CD4-positive, alpha-beta T cell (primary cell): Measurements from ENCODE around the gene CHPF2. TPM values are rescaled to one million over a fixed set of nuclear protein-coding genes. Genes with fewer than 3 reads are reported as not detected.

Experiments
- ATAC-seq: fragments of 200-7000 bp; cut with Tn5 transposase; one replicate; pipeline ENCODE4 v1.10.0; 2022; ENCODE audit warnings: mild to moderate bottlenecking; ENCODE audit not compliant: poor library complexity
- CTCF ChIA-PET: fragments of 350-600 bp; sonication (Branson Sonifier 250); formaldehyde crosslinking; loops from one replicate; lab custom pipeline; 2021; ENCODE audit warnings: antibody characterized with exemption, inconsistent platforms; lab: Charles Lee
- POLR2A ChIA-PET: fragments of 350-600 bp; sonication (Branson Sonifier 250); formaldehyde crosslinking; loops from one replicate; lab custom pipeline; 2021; ENCODE audit warnings: antibody characterized with exemption, inconsistent platforms; lab: Charles Lee
- DNase-seq, 14 experiments: peaks; one replicate each; pipeline ENCODE4 v3.0.0-alpha.2; 2013 to 2020; ENCODE audit warnings: mixed read lengths in 2 of 14
- H3K27ac ChIP-seq, 2 donors: one replicate each; pipeline versions ENCODE4 v1.5.1 to v1.7.0; 2013; ENCODE audit warnings: low read length in 2 of 2, low read depth in 1 of 2, mild to moderate bottlenecking in 1 of 2
- H3K27me3 ChIP-seq, 2 experiments: 1 replicate in 1 of 2; 2 replicates in 1 of 2; pipeline versions ENCODE4 v1.6.1 to v1.7.0; 2013; ENCODE audit warnings: low read length in 2 of 2, control low read depth in 1 of 2, mild to moderate bottlenecking in 1 of 2, moderate library complexity in 1 of 2; ENCODE audit not compliant: insufficient read depth in 2 of 2, control insufficient read depth in 1 of 2
- H3K36me3 ChIP-seq: one replicate; pipeline ENCODE4 v1.6.1; 2013; ENCODE audit warnings: low read length, control low read depth; ENCODE audit not compliant: insufficient read depth
- H3K4me1 ChIP-seq: one replicate; pipeline ENCODE4 v1.6.1; 2013; ENCODE audit warnings: low read length, control low read depth; ENCODE audit not compliant: insufficient read depth
- H3K4me3 ChIP-seq: one replicate; pipeline ENCODE4 v1.5.1; 2013; ENCODE audit warnings: mild to moderate bottlenecking, low read length, moderate library complexity
- H3K9me3 ChIP-seq, 2 experiments: 1 replicate in 1 of 2; 2 replicates in 1 of 2; pipeline versions ENCODE4 v1.6.1 to v1.7.0; 2013; ENCODE audit warnings: low read length in 2 of 2, mild to moderate bottlenecking in 2 of 2, control low read depth in 1 of 2, moderate library complexity in 1 of 2; ENCODE audit not compliant: control insufficient read depth in 1 of 2, insufficient read depth in 1 of 2
- H3K27ac Mint-ChIP-seq: one replicate; pipeline ENCODE4 v1.8.0; 2020; ENCODE audit warnings: mixed read lengths
- H3K27me3 Mint-ChIP-seq: one replicate; pipeline ENCODE4 v1.8.0; 2021; ENCODE audit warnings: mixed read lengths
- H3K36me3 Mint-ChIP-seq: one replicate; pipeline ENCODE4 v1.8.0; 2021; ENCODE audit warnings: low read depth, mixed read lengths
- H3K4me1 Mint-ChIP-seq: one replicate; pipeline ENCODE4 v1.8.0; 2021; ENCODE audit warnings: low read depth, mixed read lengths
- H3K4me3 Mint-ChIP-seq: one replicate; pipeline ENCODE4 v1.8.0; 2020; ENCODE audit warnings: mild to moderate bottlenecking, mixed read lengths
- H3K9me3 Mint-ChIP-seq: one replicate; pipeline ENCODE4 v1.8.0; 2020; ENCODE audit warnings: mixed read lengths
- intact Hi-C, 2 experiments: fragments of 100-400 bp; cut with DNase I in 1 of 2; cut with micrococcal nuclease in 1 of 2; formaldehyde crosslinking; loops; one replicate each; pipeline versions ENCODE4 v1.15.1 to v1.9.0; 2023 to 2025; cut with DNase I, micrococcal nuclease
- total RNA-seq, 174 experiments: library from RNA in 2 of 174; stranded (reverse) in 2 of 174; gene quantifications; one replicate each; pipeline ENCODE4 v1.2.3 and lab custom pipeline; 2021 to 2026
- TF ChIP-seq, protein P1 (sequence below): fragments of 200-600 bp; IDR thresholded peaks from one replicate; pipeline ENCODE4 v1.8.0; 2022; ENCODE audit warnings: antibody characterized with exemption, mild to moderate bottlenecking

CHPF2 gene
- total RNA-seq, 2 experiments from 2014 or later = 29.6 to 30.5 TPM

DNA sequence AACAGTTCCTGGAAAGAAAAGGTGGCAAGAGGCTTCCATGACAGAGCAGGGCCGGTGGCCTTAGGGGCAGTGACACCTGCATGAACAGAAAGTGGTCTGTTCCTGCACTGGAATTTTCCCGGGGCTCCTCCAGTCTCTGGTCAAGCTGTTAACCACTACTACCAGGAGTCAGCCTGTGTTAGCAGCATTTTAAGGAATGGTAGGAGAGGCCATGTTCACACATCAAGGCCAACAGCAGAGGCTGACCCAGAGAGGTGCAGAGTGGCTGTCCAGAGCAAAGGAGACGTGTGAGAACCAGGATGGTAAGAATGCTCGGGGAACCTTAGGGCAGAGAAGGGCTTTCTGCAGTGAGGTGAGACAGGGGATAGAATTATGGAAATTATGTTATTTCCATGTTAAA, 30.5 kb upstream of the CHPF2 start:
- no peaks in the 10 kb centered on the region for H3K9me3 Mint-ChIP-seq
- intact Hi-C loops = no loop called here
- CTCF ChIA-PET = no interaction called here

DNA sequence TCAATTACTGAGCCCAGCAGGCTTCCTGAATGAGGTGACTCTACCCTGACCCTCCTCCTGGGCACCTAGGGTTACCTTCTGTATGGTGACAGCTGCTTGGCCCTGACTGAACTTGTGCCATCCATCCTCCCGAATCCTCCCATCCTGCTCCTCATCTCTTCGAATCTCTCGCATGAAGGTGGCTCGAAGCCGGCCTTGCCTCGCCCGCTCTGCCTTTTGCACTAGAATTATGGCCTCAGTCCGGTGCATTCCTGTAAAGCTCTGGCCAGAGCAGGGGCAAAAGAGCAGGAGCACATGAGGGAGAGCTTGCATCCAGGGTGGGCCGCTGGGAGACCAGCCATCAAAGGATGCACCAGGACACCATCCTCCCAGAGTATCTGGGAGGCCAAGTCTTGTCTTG, 29.4 kb upstream of the CHPF2 start:
- intact Hi-C loops = no loop called here
- Mint-ChIP-seq H3K27ac (no peak overlapping the region), H3K36me3 (no peaks in the 10 kb centered on the region), H3K4me1 (peaks cover 19% of the 10 kb centered on the region), H3K4me3 (no peak overlapping the region), H3K9me3 (no peaks in the 10 kb centered on the region), H3K27me3 (no peaks in the 10 kb centered on the region)
- DNase-seq (no peak), ATAC-seq (no peak)
- POLR2A ChIA-PET = no interaction called here
- Histone ChIP-seq H3K4me3 (no peak overlapping the region), H3K4me1 (peaks cover 35% of the 10 kb centered on the region), H3K36me3 (no peaks in the 10 kb centered on the region), H3K27ac (no peak overlapping the region), H3K9me3 (no peaks in the 10 kb centered on the region), H3K27me3 (no peaks in the 10 kb centered on the region)
- TF ChIP-seq, protein P1, sequence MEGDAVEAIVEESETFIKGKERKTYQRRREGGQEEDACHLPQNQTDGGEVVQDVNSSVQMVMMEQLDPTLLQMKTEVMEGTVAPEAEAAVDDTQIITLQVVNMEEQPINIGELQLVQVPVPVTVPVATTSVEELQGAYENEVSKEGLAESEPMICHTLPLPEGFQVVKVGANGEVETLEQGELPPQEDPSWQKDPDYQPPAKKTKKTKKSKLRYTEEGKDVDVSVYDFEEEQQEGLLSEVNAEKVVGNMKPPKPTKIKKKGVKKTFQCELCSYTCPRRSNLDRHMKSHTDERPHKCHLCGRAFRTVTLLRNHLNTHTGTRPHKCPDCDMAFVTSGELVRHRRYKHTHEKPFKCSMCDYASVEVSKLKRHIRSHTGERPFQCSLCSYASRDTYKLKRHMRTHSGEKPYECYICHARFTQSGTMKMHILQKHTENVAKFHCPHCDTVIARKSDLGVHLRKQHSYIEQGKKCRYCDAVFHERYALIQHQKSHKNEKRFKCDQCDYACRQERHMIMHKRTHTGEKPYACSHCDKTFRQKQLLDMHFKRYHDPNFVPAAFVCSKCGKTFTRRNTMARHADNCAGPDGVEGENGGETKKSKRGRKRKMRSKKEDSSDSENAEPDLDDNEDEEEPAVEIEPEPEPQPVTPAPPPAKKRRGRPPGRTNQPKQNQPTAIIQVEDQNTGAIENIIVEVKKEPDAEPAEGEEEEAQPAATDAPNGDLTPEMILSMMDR = no peak
- CTCF ChIA-PET = interaction anchor here (0.6 kb wide), 1 partner anchor 112 kb away, joined by 3 read pairs; no protein-coding TSS in a partner anchor

More for the DNA sequence above, 30.5 kb upstream of the CHPF2 start:
- ATAC-seq (no peak), DNase-seq (no peak)
- Histone ChIP-seq H3K9me3 (no peaks in the 10 kb centered on the region), H3K4me3 (no peak overlapping the region), H3K36me3 (no peaks in the 10 kb centered on the region), H3K4me1 (peaks cover 24% of the 10 kb centered on the region), H3K27me3 (no peaks in the 10 kb centered on the region), H3K27ac (no peak overlapping the region)
- H3K36me3 Mint-ChIP-seq = no peaks in the 10 kb centered on the region
- TF ChIP-seq, protein P1 = no peak
- POLR2A ChIA-PET = no interaction called here
- no peak overlapping the region for H3K4me3 Mint-ChIP-seq
- no peaks in the 10 kb centered on the region for H3K27me3 Mint-ChIP-seq
- H3K4me1 Mint-ChIP-seq = peaks cover 8% of the 10 kb centered on the region
- H3K27ac Mint-ChIP-seq = no peak overlapping the region

DNA sequence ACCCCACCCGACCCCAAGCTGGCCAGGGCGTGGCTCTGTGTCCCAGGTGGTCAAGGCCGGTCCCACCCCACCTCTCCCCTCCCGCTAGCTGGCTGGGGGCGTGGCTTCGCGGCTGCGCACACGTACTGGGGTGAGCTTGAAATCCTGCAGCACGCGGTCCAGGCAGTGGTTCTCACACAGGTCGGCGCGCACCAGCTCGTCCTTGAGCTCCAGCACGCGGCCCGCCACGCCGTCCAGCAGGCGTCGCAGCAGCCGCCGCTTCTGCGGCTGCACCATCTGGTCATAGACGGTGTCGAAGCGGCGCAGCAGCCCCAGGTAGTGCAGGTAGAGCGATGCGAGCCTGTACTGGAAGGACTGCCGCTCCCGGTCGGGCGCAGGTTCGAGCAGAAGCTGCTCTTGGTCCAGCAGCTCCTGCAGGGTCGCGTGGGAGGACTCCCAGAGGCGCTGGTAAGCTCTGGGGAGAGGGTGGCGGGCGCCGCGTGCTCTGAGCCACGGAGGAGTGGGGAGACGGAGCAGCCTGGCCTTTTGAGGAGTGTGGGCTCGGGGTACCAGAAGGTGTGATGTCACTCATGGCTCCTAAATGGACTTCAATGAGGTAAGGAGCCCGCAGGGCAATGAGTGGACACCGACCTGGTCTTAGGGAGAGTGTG, 27.8 kb upstream of the CHPF2 start:
- Histone ChIP-seq H3K4me1 (peaks cover 51% of the 10 kb centered on the region), H3K9me3 (no peaks in the 10 kb centered on the region), H3K36me3 (no peaks in the 10 kb centered on the region), H3K27ac (no peak overlapping the region), H3K27me3 (no peaks in the 10 kb centered on the region), H3K4me3 (no peak overlapping the region)
- peak in 1 of 14 experiments; percentile 35 for DNase-seq
- CTCF ChIA-PET = no interaction called here
- no peaks in the 10 kb centered on the region for H3K27me3 Mint-ChIP-seq
- H3K9me3 Mint-ChIP-seq = no peaks in the 10 kb centered on the region
- H3K36me3 Mint-ChIP-seq = no peaks in the 10 kb centered on the region
- peak overlapping the region; percentile 25 for H3K27ac Mint-ChIP-seq
- POLR2A ChIA-PET = no interaction called here
- peaks cover 28% of the 10 kb centered on the region for H3K4me1 Mint-ChIP-seq
- intact Hi-C loops = no loop called here
- TF ChIP-seq, protein P1 = no peak
- ATAC-seq = no peak
- H3K4me3 Mint-ChIP-seq = no peak overlapping the region
